Thoracic aorta (tissue), 2 donors: Measurements from ENCODE around the gene SAPCD1. TPM values are rescaled to one million over a fixed set of nuclear protein-coding genes. Genes with fewer than 3 reads are reported as not detected.

Experiments used
- ATAC-seq: fragments of 150-250 bp; one replicate; pipeline ENCODE4 v1.8.0; 2017; ENCODE audit warnings: low read depth; ENCODE audit not compliant: insufficient number of reproducible peaks, low FRiP score
- DNase-seq: peaks from one replicate; pipeline ENCODE4 v3.0.0-alpha.2; 2020; ENCODE audit warnings: low spot score
- H3K27ac ChIP-seq, 2 donors: fragments of 200-600 bp; sonication (generic); 1 replicate in 1 of 2; 2 replicates in 1 of 2; pipeline ENCODE4 v1.5.1; 2016; ENCODE audit warnings: mild to moderate bottlenecking in 2 of 2, moderate library complexity in 2 of 2
- H3K27me3 ChIP-seq: fragments of 200-600 bp; sonication (generic); replicated peaks from 2 replicates; pipeline ENCODE4 v1.6.0; 2016; ENCODE audit warnings: mild to moderate bottlenecking; ENCODE audit not compliant: insufficient read depth
- H3K36me3 ChIP-seq: fragments of 200-600 bp; sonication (generic); one replicate; pipeline ENCODE4 v1.5.1; 2016
- H3K4me1 ChIP-seq, 2 donors: fragments of 200-600 bp; sonication (generic); 1 replicate in 1 of 2; 2 replicates in 1 of 2; pipeline versions ENCODE4 v1.5.1 to v1.6.0; 2016; ENCODE audit warnings: low read depth in 2 of 2, mild to moderate bottlenecking in 1 of 2; ENCODE audit not compliant: control insufficient read depth in 1 of 2
- H3K4me3 ChIP-seq: fragments of 200-600 bp; sonication (generic); 2 replicates; pipeline ENCODE4 v1.5.1; 2016; ENCODE audit warnings: mild to moderate bottlenecking
- H3K9me3 ChIP-seq: fragments of 200-600 bp; sonication (generic); 2 replicates; pipeline ENCODE4 v1.5.1; 2016
- CTCF ChIP-seq: fragments of 200-600 bp; sonication (generic); IDR thresholded peaks from one replicate; pipeline ENCODE4 v1.5.1; 2019; ENCODE audit warnings: antibody characterized with exemption
- total RNA-seq, 2 donors: library from RNA; depleted of rRNA; stranded (reverse); fragments of >200 nt; gene quantifications; one replicate each; pipeline versions ENCODE4 v1.1.0 to v1.2.3, GENCODE V29; 2016

The SAPCD1 gene
- total RNA-seq, 2 donors from 2014 or later: 13.3 TPM; not detected in 1

GRCh38 chr6:31742894-31743293 is 19.6 kb upstream of the SAPCD1 start:
- no peak for ATAC-seq
- Histone ChIP-seq H3K4me1 (peaks cover 7 to 20% of the 10 kb centered on the region in 2 donors), H3K27me3 (no peaks in the 10 kb centered on the region), H3K4me3 (no peak overlapping the region), H3K27ac (no peak overlapping the region), H3K9me3 (no peaks in the 10 kb centered on the region), H3K36me3 (no peaks in the 10 kb centered on the region)
- no peak for DNase-seq
- TF ChIP-seq CTCF: no peak

DNA sequence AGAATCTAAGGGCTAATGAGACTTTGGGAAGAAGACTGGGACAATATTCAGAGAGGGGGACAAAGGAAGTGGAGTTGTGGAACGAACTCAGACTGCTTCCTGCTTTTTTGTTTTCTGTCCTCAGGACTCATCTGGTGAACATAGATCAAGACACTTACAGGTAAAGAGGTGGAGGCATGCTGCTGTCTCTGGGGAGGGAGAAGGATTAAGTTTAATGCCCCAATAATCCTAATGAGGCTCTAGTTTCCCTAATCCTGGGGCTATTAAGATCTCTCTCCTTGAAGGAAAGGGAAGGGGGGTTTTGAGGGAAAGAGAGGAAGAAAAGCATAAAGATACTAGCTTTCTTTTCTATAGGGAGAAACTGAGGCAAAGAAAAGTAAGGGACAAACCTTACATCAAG is 18.0 kb upstream of the SAPCD1 start:
- no peaks in the 10 kb centered on the region for H3K9me3 ChIP-seq
- DNase-seq (no peak), ATAC-seq (no peak)
- no peaks in the 10 kb centered on the region for H3K36me3 ChIP-seq
- H3K4me1 ChIP-seq: peaks cover 1 to 9% of the 10 kb centered on the region in 2 donors
- no peaks in the 10 kb centered on the region for H3K27me3 ChIP-seq
- no peak for TF ChIP-seq CTCF
- no peak overlapping the region for H3K27ac ChIP-seq
- H3K4me3 ChIP-seq: no peak overlapping the region

DNA sequence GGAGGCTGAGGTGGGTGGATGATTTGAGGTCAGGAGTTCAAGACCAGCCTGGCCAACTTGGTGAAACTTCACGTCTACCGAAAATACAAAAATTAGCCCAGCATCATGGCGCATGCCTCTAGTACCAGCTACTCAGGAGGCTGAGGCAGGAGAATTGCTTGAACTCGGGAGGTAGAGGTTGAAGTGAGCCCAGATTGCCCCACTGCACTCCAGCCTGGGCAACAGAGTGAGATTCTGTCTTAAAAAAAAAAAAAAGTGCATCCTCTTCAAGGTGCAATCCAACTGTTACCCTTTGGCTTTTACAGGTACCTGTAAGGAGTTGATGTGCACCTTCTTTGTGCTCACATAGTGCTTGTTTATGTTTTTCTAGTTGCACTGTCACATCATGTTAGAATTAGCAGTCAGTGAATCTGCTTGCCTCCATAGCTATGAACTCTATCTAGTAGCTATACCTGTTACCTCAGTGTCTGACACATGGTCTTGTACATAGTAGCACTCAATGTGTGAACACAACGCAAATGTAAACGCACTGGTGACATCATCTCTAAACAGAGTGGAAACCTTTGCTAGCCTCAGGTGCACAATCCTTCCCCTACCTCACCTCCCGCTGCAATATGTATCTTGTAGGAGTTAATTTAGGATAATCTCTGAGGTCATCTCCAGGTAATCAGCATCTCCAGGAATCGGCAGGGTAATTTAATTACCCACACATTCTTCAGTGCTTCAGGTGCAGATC is 13.0 kb upstream of the SAPCD1 start:
- no peaks in the 10 kb centered on the region for H3K27me3 ChIP-seq
- H3K27ac ChIP-seq: no peak overlapping the region
- no peaks in the 10 kb centered on the region for H3K36me3 ChIP-seq
- DNase-seq: no peak
- H3K4me1 ChIP-seq: no peaks in the 10 kb centered on the region
- ATAC-seq: no peak
- H3K9me3 ChIP-seq: no peaks in the 10 kb centered on the region
- no peak overlapping the region for H3K4me3 ChIP-seq
- TF ChIP-seq CTCF: no peak

GRCh38 chr6:31750411-31751022 is 11.9 kb upstream of the SAPCD1 start:
- Histone ChIP-seq H3K27ac (no peak overlapping the region), H3K27me3 (no peaks in the 10 kb centered on the region), H3K4me1 (no peaks in the 10 kb centered on the region), H3K36me3 (no peaks in the 10 kb centered on the region), H3K9me3 (no peaks in the 10 kb centered on the region), H3K4me3 (no peak overlapping the region)
- ATAC-seq (no peak), DNase-seq (no peak)
- no peak for TF ChIP-seq CTCF

- no peak for ATAC-seq
- DNase-seq: no peak
- Histone ChIP-seq H3K27me3 (no peaks in the 10 kb centered on the region), H3K4me3 (no peak overlapping the region), H3K4me1 (no peaks in the 10 kb centered on the region), H3K27ac (no peak overlapping the region), H3K36me3 (no peaks in the 10 kb centered on the region), H3K9me3 (no peaks in the 10 kb centered on the region)
- no peak for TF ChIP-seq CTCF
These were observed 9.6 kb upstream of the SAPCD1 start for GRCh38 chr6:31752739-31753319.
